NCI-H524 (cell line): ENCODE measurements around the gene MAP7.
"Not testable (repeated sequence)": the region's sequence is repeated elsewhere in the genome, so short reads cannot be mapped to it uniquely, and the experiment has no call there.

Experiments
- DNase-seq, 2 experiments: peaks; one replicate each; lab custom pipeline; 2025; lab: John Stamatoyannopoulos, UW

The MAP7 gene

DNA sequence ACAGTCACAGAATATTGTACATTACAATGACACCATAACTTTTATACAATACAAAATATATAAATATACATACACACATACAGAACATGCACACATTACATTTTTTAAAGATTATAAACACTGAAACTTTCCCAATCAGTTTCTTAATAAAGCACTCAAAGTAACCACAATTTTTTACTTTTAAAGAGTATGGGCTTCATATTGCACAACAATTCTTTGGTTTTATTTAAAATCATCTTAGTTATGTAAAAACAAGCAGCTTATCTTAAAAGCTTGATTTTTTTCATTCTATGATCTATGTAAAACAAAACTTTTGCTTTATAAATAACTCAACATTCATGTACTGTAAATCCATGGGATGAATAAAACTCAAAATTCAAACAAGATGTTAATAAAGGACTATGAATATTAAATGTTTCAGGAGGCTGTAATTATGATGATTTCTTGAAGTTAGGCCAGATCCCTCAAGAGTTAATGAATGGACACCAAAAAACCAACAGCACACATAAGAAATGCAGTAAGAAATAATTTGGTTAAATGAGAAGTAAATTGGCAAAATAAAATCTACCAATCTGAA lies 167.5 kb downstream of the MAP7 start:
- no peak for DNase-seq

DNA sequence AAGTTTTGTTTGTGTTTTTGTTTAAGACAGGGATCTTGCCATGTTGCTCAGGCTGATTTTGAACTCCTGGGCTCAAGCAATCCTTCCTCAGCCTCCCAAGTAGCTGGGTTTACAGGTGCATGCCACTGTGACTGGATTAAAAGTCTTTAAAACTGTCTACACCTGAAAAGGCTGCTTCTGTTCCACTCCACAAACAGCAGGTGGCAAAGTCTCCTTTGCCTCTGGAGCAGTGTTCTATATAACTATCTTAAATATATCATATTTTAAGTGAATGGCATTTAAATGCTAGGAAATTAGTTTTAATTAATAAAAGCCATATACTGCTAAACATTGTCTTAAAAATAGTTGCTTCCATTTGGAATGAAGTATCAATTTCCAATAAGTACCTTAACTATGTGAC lies 171.3 kb downstream of the MAP7 start:
- peak in 1 of 2 experiments; percentile 1 for DNase-seq

DNA sequence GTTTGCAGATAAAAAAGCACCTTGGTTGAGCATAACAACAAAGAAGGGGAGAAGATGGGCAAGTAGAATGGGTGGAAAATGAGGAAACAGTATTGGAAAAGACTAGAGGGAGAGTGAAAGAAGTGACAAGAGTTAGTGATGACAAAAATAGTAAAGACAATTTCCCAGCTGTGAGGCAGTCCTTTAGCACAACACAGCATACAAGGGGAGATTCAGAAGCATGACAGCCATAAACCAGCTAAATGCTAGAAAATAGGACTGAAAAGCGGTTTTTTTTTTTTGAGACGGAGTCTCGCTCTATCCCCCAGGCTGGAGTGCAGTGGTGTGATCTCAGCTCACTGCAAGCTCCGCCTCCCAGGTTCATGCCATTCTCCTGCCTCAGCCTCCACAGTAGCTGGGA lies 174.4 kb downstream of the MAP7 start:
- DNase-seq: not testable (repeated sequence)

- no peak for DNase-seq
These were observed 178.3 kb downstream of the MAP7 start for GRCh38 chr6:136371959-136372358.

- DNase-seq: no peak
These were observed 179.1 kb downstream of the MAP7 start for GRCh38 chr6:136370988-136371728.

DNA sequence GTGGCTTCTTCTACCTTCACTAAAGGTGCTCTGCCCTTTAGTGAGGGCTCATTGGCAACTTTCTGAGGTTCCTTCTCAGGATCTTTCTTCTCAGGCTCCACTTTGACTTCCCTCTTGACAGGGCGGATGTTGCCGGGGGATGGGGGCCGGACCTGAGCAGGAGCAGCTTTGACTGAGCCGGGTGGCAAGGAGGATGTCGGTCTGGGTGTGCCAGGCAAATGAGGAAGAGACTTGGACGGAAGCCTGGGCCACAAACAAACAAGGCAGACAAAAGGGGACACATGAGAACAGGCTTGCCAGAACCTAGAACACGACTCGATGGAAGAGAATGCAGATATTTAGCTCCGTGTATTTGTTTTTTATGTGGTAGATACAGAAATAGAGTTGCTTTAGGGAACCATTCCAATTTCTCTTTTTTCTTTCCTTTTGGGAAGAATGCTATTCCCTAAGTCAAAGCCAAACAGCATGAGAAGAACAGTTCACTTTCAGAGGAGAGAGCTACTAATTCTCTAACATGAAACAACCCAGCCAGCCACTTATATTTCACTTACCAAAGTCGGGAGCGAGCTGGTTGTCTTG lies 184.4 kb downstream of the MAP7 start:
- DNase-seq: no peak

DNA sequence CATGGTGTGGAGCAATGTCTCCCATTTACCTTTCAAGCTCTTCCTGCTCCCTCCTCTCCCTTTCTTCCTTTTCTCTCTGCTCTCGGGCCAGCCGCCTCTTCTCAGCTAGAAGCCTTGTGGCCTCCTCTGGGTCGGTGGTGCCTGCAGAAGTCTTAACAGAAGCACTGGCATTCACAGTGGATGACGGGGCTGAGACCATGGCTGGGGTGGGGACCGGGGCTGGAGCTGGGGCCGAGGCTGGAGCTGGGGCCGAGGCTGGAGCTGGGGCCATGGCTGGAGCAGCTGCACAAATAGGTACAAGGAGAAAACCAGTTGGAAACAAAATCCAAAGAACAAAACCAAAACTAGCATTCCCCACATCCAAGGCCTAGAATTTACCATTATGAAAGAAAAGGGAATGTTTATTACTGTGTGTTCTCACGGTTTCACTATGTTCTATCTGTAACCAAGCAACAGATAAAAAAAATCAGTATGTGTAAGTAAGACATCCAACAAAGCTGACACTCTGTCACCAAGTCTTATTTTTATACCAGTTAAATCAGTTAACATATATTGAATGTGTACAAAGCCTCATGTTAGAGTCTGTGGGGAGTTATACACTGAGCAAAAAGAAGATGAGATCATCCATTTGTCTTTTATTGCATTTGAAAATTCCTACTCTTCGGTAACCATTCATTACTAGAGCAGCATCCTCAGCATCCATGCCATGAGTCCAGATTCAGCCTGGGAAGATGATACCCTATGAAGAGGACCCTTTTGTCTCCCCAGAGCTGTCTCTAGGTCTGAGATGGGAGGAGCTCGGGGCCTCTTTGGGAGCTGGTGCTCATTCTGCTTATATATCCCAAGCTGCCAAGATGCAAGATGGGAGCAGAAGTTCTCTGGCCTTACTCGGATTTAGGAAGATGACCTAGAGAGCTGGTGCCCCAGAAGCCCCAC lies 187.5 kb downstream of the MAP7 start:
- no peak for DNase-seq

GRCh38 chr6:136361787-136362186 lies 188.4 kb downstream of the MAP7 start:
- no peak for DNase-seq

DNA sequence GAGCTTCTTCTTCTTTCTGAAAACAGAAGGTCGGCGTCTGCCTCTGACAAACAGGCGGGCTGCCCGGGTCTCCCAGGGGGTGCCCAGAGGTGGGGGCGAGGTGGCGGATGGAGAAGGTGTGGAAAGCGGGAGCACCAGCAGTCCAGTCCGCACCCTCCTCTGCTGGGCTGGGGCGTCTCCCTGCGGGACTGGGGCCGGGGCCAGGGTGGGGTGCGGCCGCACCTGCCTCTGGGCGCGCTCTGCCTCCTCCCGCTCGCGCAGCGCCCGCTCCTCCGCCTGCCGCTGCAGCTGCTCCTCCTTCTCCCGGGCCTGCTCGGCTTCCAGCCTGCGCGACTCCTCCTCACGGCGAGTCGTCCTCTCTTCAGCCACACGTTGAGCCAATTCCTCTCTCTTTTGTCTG lies 189.4 kb downstream of the MAP7 start:
- no peak for DNase-seq

GRCh38 chr6:136359851-136360250 lies 190.4 kb downstream of the MAP7 start:
- DNase-seq: no peak

DNA sequence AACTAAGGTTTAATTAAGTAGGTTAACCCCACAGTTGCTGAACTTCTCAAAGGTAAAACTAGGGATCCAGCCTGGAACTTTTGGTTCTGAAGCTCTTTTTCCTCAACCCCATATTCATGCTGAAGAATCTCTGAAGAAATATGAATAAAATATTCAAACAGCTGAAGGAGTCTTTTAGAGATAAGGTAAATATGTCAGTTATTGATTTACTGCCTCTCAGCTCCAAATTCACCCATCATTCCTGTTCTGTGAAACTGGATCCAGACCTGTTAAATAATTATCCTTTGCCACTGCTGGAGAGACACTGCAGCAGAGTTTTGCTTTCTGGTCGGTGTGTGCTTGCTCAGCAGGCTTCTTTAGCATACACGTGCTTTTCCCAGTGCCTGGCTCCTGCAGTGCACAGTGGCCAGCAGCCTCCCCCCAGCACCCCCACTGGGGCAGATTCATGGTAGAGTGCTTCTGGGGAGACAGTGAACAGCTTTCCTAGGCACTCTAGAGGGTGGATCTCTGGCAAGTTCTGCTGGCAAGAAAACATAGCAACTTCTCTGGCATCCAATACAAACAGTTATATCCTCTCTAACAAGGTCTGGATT lies 198.6 kb downstream of the MAP7 start:
- no peak for DNase-seq

GRCh38 chr6:136350914-136351313 lies 199.3 kb downstream of the MAP7 start:
- DNase-seq: no peak

- no peak for DNase-seq
These were observed 202.4 kb downstream of the MAP7 start for GRCh38 chr6:136347847-136348246.

GRCh38 chr6:136345145-136345544 lies 205.1 kb downstream of the MAP7 start:
- no peak for DNase-seq

DNA sequence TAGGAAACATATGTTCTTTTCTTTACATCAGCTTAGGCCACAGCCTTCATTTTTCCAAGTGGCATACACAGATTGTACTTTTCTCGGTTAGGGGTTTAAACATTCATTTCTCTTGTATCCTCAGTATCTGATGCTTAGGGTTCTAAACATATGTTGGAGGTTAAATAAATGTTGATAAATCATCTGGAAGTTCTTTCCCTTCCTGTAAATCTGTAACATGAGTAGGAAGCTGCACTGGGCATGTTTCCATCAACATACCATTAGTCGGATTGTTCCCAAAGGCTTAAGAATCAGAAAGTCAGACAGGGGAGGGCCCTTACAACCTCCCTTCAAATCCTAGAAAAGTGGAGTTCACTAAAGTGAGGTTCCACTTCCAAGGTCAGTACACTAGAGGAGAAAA lies 205.8 kb downstream of the MAP7 start:
- DNase-seq: peak; percentile 24 to 78

GRCh38 chr6:136343700-136344099 lies 206.5 kb downstream of the MAP7 start:
- peak in 1 of 2 experiments; percentile 32 for DNase-seq

DNA sequence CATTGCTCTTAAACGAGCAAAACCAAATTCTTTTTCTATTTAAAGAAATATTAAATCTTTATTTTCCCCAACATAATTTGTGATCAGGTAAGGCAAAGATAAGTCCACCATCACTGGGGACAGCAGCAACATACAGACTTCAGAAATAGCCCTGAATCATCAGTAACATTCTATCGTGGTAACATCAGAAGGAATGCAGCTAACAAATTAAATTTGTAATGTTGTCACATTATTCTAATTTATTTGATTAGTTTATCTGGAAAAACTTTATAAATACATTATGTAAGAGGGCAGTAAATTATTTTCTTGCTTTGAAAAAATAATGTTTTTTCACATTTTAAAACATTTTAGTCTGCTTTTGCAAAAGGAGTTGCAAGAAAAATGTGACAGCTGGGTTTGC lies 206.9 kb downstream of the MAP7 start:
- no peak for DNase-seq

DNA sequence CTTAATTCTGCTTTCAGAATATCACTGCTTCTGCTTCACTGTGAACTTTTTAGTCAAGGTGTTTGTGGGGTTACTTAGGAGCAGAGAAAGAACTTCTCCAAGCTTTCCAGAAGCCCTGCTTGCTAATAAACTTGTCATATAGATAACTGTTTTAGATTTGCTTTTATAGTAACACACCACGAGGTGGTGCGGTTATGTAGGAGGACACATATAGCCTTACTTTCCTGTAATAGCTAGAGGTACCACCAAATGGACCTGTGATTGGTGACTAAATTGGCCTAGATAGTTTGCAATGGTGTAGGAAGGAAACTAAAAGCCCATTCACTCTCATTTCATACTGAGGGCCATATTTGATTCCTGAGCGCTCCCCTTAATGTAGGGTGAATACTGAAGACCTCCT lies 208.3 kb downstream of the MAP7 start:
- no peak for DNase-seq

DNA sequence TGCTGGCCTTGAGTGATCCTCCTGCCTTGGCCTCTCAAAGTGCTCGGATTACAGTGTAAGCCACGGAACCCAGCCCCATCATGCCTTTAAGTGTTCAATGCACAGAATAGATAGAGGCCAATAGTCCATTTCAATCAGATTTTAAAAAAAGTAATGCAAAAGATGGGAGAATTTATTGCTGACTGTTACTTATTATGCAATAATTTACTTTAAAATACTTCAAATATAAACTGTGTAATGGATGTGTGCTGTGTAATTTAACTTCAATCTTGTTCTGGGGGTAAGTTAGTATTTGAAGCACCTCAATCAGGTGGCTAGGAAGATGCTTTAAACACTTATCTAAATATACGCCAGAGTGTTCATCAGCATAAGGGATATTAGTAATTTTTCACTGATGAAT lies 208.9 kb downstream of the MAP7 start:
- DNase-seq: no peak

DNA sequence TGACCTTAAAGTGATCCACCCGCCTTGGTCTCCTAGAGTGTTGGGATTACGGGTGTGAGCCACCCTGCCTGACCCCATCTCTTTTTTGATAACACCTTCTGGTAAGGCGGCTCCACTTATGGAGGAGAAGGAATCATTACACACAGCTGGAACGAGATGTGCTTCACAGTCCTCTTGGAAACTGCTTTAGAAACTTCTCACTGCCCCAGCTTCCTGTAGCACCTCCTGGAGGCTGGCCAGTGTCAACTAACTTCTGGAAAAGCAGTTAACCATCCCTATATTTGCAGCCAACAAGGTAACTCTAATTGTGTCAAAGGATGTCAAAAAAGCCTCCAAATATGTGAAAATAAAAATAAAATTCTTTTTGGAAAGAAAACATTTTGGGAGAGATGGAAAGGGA lies 211.7 kb downstream of the MAP7 start:
- no peak for DNase-seq

- DNase-seq: no peak
These were observed 212.6 kb downstream of the MAP7 start for GRCh38 chr6:136337606-136338005.

DNA sequence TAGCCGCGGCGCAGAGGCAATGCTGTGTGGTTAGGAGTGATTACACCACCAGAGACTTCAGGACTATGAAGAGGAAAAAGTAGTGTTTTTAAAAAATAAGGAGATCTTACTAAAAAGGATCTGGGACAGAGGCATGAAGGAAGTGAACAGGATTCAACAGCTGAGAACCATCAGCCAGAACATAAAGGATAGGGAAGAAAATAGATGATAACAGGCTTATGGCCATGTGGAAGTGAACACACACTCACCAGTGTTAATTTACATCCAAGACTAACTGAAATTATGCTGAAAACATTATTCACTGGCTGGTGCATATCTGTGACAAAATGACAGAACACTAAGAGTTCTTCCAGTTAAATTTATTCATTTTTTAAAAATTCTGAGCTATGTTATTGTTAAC lies 213.1 kb downstream of the MAP7 start:
- no peak for DNase-seq
